Measurements from ENCODE around the gene RASAL2.

DNA sequence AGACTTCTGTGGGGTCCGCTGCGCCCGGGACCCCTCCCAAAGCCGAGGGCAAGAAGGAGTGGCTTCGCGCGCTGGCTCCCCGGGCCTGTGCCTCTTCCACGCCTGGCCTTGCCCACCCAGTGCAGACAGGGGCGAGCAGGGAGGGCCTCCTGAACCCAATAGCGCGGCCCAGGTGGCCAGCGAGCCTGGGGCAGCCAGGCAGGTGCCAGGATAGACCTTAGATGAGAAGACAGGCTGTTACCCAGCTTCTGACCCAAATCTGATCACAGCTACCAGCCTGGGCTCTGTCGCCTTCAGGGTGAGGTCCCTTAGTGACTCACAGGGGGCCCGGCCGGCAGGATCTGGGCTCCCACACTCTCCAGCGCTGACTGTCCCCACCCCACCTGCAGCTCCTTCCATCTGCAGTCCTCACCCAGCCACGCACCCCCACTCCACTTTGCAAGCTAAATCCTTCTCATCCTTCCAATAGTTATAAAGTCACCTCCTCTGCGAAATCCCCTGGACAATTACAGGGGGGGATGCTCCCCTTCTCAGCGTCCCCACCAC, 393.2 kb downstream of the RASAL2 start:
- TF ChIP-seq, protein P1, sequence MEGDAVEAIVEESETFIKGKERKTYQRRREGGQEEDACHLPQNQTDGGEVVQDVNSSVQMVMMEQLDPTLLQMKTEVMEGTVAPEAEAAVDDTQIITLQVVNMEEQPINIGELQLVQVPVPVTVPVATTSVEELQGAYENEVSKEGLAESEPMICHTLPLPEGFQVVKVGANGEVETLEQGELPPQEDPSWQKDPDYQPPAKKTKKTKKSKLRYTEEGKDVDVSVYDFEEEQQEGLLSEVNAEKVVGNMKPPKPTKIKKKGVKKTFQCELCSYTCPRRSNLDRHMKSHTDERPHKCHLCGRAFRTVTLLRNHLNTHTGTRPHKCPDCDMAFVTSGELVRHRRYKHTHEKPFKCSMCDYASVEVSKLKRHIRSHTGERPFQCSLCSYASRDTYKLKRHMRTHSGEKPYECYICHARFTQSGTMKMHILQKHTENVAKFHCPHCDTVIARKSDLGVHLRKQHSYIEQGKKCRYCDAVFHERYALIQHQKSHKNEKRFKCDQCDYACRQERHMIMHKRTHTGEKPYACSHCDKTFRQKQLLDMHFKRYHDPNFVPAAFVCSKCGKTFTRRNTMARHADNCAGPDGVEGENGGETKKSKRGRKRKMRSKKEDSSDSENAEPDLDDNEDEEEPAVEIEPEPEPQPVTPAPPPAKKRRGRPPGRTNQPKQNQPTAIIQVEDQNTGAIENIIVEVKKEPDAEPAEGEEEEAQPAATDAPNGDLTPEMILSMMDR (conservative IDR thresholded peaks at IDR 0.05 in 1 of 2, IDR thresholded peaks at IDR 0.05 in 1 of 2; ENCODE audit: extremely low read depth in 1 of 2, insufficient read depth in 1 of 2, low read depth in 1 of 2, low read length in 2 of 2): no peak
- TF ChIP-seq EZH2 (IDR thresholded peaks at IDR 0.05; ENCODE audit: borderline replicate concordance, low read length): no peak

All from mammary epithelial cell (primary cell).